Smooth muscle cell (in vitro differentiated cells): ENCODE results near the gene VSIG10L. TPM values are rescaled to one million over a fixed set of nuclear protein-coding genes. Genes with fewer than 3 reads are reported as not detected.

Experiments
- DNase-seq: peaks from one replicate; lab custom pipeline; 2025; ENCODE audit not compliant: unreplicated experiment; lab: John Stamatoyannopoulos, UW
- H2AFZ ChIP-seq: fragments of 200-600 bp; sonication (generic); 2 replicates; pipeline ENCODE4 v1.6.0; 2016; ENCODE audit warnings: antibody characterized with exemption, low read depth, mild to moderate bottlenecking
- H3F3A ChIP-seq: fragments of 200-600 bp; sonication (generic); 2 replicates; pipeline ENCODE4 v1.6.0; 2017; ENCODE audit warnings: antibody characterized with exemption, low read depth
- H3K27ac ChIP-seq: fragments of 200-600 bp; sonication (generic); 2 replicates; pipeline ENCODE4 v1.5.1; 2016; ENCODE audit warnings: low read depth, mild to moderate bottlenecking
- H3K27me3 ChIP-seq: fragments of 200-600 bp; sonication (generic); 2 replicates; pipeline ENCODE4 v1.6.1; 2016; ENCODE audit warnings: low read depth, mild to moderate bottlenecking
- H3K36me3 ChIP-seq: fragments of 200-600 bp; sonication (generic); 2 replicates; pipeline ENCODE4 v1.5.1; 2016; ENCODE audit warnings: low read depth
- H3K4me1 ChIP-seq: fragments of 200-600 bp; sonication (generic); 2 replicates; pipeline ENCODE4 v1.5.1; 2016; ENCODE audit warnings: low read depth
- H3K4me2 ChIP-seq: fragments of 200-600 bp; sonication (generic); 2 replicates; pipeline ENCODE4 v1.6.0; 2016; ENCODE audit warnings: mild to moderate bottlenecking
- H3K4me3 ChIP-seq: fragments of 200-600 bp; sonication (generic); 2 replicates; pipeline ENCODE4 v1.5.1; 2016; ENCODE audit warnings: mild to moderate bottlenecking
- H3K79me2 ChIP-seq: fragments of 200-600 bp; sonication (generic); 2 replicates; pipeline ENCODE4 v1.6.0; 2016; ENCODE audit warnings: low read depth, mild to moderate bottlenecking
- H3K9ac ChIP-seq: fragments of 200-600 bp; sonication (generic); 2 replicates; pipeline ENCODE4 v1.6.0; 2016; ENCODE audit warnings: low read depth
- H3K9me3 ChIP-seq: fragments of 200-600 bp; sonication (generic); replicated peaks from 2 replicates; pipeline ENCODE4 v1.5.1; 2016; ENCODE audit warnings: low read depth
- H4K20me1 ChIP-seq: fragments of 200-600 bp; sonication (generic); 2 replicates; pipeline ENCODE4 v1.6.0; 2016; ENCODE audit warnings: low read depth
- WGBS: methylation state at CpG from one replicate; pipeline ENCODE4 v1.1.7; 2016; ENCODE audit warnings: low lambda C conversion rate; 5-methylcytosine and 5-hydroxymethylcytosine counted together
- polyA plus RNA-seq: library from polyadenylated mRNA; unstranded; fragments of >200 nt; fragmentation: Nextera tagmentation; extraction: Ambion mirVana; gene quantifications from 2 replicates; pipeline ENCODE4 v1.2.1, GENCODE V29; 2016
- total RNA-seq: library from RNA; depleted of rRNA; stranded (reverse); fragments of >200 nt; gene quantifications from 2 replicates; pipeline ENCODE4 v1.2.3, GENCODE V29; 2014
- TF ChIP-seq, protein P1 (sequence below): fragments of 200-600 bp; sonication (generic); IDR thresholded peaks from 2 replicates; pipeline ENCODE4 v1.5.1; 2017; ENCODE audit warnings: borderline replicate concordance, mild to moderate bottlenecking, antibody characterized with exemption; ENCODE audit not compliant: insufficient read depth, poor library complexity, severe bottlenecking

Gene VSIG10L
- total and polyA plus RNA-seq, 2 experiments from 2014 or later, result 2.2 to 4.2 TPM

DNA sequence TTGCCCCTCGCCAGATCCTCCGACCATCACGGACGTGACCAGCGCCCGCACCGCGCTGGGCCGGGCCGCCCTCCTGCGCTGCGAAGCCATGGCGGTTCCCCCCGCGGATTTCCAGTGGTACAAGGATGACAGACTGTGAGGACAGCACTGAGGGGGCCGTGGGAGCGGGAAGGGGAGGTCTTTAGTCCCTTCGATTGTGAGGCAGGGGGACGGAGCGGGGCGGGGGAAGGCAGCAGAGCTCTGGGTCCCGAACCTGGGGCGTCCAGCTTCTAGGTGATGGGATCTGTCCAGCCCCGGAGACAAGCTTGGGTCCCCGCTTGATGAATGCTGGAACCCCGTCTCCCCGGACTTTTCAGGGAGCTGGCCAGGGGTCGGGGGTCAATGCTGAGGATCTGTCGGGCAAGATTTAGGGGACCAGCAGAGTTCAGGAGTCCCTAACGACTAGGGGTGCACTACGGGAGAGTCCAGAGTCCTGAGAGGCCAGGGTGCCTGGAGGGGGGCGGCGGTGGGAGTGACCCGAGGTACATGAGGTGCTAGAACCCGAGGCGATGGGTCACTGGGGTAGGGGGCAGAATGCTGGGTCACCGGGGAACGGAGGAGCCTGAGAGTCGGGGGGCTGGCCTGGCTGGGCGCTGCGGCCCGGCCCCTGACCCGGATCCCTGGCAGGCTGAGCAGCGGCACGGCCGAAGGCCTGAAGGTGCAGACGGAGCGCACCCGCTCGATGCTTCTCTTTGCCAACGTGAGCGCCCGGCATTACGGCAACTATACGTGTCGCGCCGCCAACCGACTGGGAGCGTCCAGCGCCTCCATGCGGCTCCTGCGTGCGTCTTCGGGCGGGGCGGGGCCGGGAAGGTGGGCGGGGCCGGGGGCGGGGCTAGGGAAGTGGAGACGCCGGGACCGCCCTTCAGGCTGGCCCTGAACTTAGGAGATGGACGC is 14.6 kb downstream of the VSIG10L start:
- H3K27me3 ChIP-seq, result no peaks in the 10 kb centered on the region
- H3K4me1 ChIP-seq, result no peaks in the 10 kb centered on the region
- H4K20me1 ChIP-seq, result no peaks in the 10 kb centered on the region
- TF ChIP-seq, protein P1, sequence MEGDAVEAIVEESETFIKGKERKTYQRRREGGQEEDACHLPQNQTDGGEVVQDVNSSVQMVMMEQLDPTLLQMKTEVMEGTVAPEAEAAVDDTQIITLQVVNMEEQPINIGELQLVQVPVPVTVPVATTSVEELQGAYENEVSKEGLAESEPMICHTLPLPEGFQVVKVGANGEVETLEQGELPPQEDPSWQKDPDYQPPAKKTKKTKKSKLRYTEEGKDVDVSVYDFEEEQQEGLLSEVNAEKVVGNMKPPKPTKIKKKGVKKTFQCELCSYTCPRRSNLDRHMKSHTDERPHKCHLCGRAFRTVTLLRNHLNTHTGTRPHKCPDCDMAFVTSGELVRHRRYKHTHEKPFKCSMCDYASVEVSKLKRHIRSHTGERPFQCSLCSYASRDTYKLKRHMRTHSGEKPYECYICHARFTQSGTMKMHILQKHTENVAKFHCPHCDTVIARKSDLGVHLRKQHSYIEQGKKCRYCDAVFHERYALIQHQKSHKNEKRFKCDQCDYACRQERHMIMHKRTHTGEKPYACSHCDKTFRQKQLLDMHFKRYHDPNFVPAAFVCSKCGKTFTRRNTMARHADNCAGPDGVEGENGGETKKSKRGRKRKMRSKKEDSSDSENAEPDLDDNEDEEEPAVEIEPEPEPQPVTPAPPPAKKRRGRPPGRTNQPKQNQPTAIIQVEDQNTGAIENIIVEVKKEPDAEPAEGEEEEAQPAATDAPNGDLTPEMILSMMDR, result no peak
- H3K27ac ChIP-seq, result no peak overlapping the region
- peak overlapping the region; percentile 77 for H3K4me2 ChIP-seq
- no peak overlapping the region for H3K9ac ChIP-seq
- DNase-seq, result no peak
- no peaks in the 10 kb centered on the region for H3F3A ChIP-seq
- no peaks in the 10 kb centered on the region for H3K79me2 ChIP-seq
- H3K9me3 ChIP-seq, result no peaks in the 10 kb centered on the region
- H3K4me3 ChIP-seq, result peak overlapping the region; percentile 25
- H3K36me3 ChIP-seq, result no peaks in the 10 kb centered on the region
- H2AFZ ChIP-seq, result no peak overlapping the region
- WGBS, result 38% methylated on average over 43 of the region's 75 CpGs

DNA sequence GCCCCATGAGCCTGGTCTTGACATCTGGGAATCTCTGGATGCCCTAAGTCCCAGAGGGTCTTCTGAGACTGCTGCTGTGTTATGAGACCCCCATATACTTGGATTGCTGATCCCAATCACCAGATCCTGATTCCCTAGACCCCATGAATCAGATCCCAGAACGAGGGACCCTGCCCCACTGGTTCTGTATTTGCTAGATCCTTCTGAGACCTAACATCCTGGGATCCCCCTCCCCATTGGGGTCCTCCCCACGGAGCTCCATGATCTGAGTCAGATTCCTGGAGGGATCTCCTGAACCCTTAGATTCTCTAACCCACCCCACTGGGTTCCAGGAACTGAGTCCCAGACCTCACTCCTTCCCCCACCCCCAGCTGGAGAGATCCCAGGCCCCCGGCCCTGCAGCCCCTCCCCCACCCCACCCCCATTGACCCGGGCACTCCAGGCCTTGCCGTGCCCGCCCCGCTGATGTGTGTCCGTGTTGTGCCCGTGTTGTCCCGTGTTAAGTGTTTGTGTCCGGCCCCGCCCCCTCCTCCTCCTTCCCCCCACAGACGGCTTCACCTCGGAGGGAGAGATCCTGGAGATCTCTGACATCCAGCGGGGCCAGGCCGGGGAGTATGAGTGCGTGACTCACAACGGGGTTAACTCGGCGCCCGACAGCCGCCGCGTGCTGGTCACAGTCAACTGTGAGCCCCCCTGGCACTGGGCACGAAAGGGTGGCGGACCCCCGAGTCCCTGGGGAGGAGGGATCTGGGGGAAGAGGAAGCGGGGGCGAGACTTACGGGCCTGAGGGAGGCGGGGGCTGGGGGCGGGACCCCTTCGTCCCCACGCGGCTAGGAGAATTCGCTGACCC is 15.5 kb downstream of the VSIG10L start:
- TF ChIP-seq, protein P1, result no peak
- no peaks in the 10 kb centered on the region for H3F3A ChIP-seq
- no peaks in the 10 kb centered on the region for H3K36me3 ChIP-seq
- no peak overlapping the region for H3K4me2 ChIP-seq
- H2AFZ ChIP-seq, result no peak overlapping the region
- H3K9ac ChIP-seq, result no peak overlapping the region
- H3K4me3 ChIP-seq, result no peak overlapping the region
- no peaks in the 10 kb centered on the region for H3K4me1 ChIP-seq
- no peak for DNase-seq
- no peaks in the 10 kb centered on the region for H3K27me3 ChIP-seq
- no peak overlapping the region for H3K27ac ChIP-seq
- H4K20me1 ChIP-seq, result no peaks in the 10 kb centered on the region
- H3K79me2 ChIP-seq, result no peaks in the 10 kb centered on the region
- H3K9me3 ChIP-seq, result no peaks in the 10 kb centered on the region
- WGBS, result 52% methylated on average over 15 of the region's 36 CpGs

DNA sequence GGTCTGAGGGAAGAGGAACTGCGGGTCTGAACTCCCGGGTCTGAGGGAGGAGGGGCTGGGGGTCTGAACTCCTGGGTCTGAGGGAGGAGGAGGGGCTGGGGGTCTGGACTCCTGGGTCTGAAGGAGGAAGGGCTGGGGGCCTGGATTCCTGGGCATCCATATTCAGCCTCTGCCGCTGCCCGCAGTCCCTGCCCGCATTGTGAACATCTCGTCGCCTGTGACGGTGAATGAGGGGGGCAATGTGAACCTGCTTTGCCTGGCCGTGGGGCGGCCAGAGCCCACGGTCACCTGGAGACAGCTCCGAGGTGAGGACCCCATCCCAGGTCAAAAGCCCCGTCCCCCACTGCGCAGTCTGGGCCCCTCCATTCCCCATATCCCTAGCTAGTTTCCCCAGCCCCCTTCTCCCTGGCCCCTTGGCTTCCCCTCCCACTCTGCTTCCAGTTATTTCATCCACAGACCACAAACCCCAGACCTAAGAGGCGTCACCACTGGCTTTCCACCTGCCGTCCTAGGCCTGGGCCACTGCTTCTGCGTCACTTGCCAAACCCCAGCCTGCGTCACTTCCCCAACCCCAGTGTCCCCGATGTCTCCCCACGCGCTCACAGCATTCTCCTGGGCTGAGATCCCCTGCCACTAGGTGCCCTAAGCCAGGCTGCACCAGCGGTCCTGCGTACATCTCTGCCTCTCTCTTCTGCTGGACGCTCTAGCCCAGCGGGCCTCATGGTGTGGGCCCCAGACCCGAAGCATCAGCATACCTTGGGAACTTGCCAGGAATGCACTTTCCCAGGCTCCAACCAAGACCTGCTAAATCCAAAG is 16.6 kb downstream of the VSIG10L start:
- no peak for DNase-seq
- H3K4me1 ChIP-seq, result no peaks in the 10 kb centered on the region
- no peaks in the 10 kb centered on the region for H3K9me3 ChIP-seq
- no peaks in the 10 kb centered on the region for H3F3A ChIP-seq
- no peak overlapping the region for H3K27ac ChIP-seq
- 96% methylated on average over 15 of the region's 26 CpGs for WGBS
- H2AFZ ChIP-seq, result no peak overlapping the region
- no peaks in the 10 kb centered on the region for H3K79me2 ChIP-seq
- H3K9ac ChIP-seq, result no peak overlapping the region
- no peaks in the 10 kb centered on the region for H4K20me1 ChIP-seq
- H3K36me3 ChIP-seq, result no peaks in the 10 kb centered on the region
- H3K4me2 ChIP-seq, result no peak overlapping the region
- no peaks in the 10 kb centered on the region for H3K27me3 ChIP-seq
- no peak overlapping the region for H3K4me3 ChIP-seq
- TF ChIP-seq, protein P1, result no peak
